OCI-LY3 (cell line): ENCODE results near the gene ESYT2.

Experiments used
- EZH2phosphoT487 ChIP-seq: fragments of 200-600 bp; shearing (Covaris generic); IDR thresholded peaks from 2 replicates; pipeline ENCODE4 v1.6.1; 2018; ENCODE audit warnings: antibody characterized with exemption, mixed run types, low read depth
- TF ChIP-seq, protein P1 (sequence below): fragments of 200-600, 300-600 bp; sonication (generic); IDR thresholded peaks from 2 replicates; pipeline ENCODE4 v1.5.1; 2014; ENCODE audit warnings: antibody characterized with exemption, low read length, low read depth

DNA sequence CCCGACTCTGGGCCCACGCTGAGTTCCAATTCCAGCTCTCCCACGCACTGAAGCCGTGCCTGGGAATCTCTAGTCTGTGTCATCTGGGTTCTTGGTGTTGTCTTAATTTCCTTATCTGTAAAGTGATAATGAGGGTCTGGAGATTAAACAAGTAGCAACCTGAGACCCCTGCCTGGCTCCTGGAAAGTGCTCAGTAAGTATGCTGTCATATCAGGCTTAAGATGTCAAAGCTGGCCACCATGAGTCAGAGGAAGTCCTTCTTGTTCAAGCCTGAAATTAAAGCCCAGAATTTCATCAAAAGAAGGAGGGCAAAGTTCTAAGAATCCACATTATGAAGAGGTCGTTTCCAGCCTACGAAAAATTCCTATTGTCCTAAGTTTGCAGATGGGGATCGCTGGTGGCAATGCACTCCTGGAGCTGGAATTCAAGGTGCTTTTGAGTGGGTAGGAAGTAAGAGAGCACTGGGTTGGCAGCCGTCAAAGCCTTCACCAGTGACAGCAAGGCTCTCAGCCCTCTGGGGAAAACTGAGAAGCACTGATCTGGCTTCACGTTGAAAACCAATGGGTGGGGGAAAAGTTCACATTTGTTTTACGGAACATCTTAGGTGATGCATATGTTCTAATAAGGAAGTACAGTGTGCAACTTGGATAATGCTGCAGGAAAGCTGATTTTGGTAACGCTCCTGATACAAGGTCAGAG, 74.4 kb downstream of the ESYT2 start:
- TF ChIP-seq, protein P1, sequence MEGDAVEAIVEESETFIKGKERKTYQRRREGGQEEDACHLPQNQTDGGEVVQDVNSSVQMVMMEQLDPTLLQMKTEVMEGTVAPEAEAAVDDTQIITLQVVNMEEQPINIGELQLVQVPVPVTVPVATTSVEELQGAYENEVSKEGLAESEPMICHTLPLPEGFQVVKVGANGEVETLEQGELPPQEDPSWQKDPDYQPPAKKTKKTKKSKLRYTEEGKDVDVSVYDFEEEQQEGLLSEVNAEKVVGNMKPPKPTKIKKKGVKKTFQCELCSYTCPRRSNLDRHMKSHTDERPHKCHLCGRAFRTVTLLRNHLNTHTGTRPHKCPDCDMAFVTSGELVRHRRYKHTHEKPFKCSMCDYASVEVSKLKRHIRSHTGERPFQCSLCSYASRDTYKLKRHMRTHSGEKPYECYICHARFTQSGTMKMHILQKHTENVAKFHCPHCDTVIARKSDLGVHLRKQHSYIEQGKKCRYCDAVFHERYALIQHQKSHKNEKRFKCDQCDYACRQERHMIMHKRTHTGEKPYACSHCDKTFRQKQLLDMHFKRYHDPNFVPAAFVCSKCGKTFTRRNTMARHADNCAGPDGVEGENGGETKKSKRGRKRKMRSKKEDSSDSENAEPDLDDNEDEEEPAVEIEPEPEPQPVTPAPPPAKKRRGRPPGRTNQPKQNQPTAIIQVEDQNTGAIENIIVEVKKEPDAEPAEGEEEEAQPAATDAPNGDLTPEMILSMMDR: no peak
- TF ChIP-seq EZH2phosphoT487: no peak
